K562 (cell line): ENCODE measurements around the gene JUNB. TPM values are rescaled to one million over a fixed set of nuclear protein-coding genes. Genes with fewer than 3 reads are reported as not detected.

Experiments used
- ETV1 ChIP-seq: fragments of 450-650 bp; conservative IDR thresholded peaks from 2 replicates; pipeline ENCODE4 v1.6.1; 2016; ENCODE audit warnings: missing genetic modification characterization, control low read depth, low read depth, missing compliant biosample characterization
- ETV5 ChIP-seq: sonication (generic); formaldehyde crosslinking; IDR thresholded peaks from 2 replicates; pipeline ENCODE4 v1.4.0; 2020; ENCODE audit warnings: low read depth, mild to moderate bottlenecking, missing genetic modification reagents
- HDAC1 ChIP-seq, 2 experiments: fragments of 450-650 bp; IDR thresholded peaks; 2 replicates each; pipeline ENCODE4 v1.6.1; 2016 to 2017; ENCODE audit warnings: inconsistent platforms in 1 of 2, mild to moderate bottlenecking in 1 of 2, moderate library complexity in 1 of 2
- JUN ChIP-seq, 2 experiments: sonication (generic) in 1 of 2; formaldehyde crosslinking in 1 of 2; IDR thresholded peaks; 2 replicates each; pipeline versions ENCODE4 v1.6.1 to v1.8.0; 2012 to 2022; ENCODE audit warnings: borderline replicate concordance in 2 of 2, mild to moderate bottlenecking in 2 of 2, improper control_type of control experiment in 1 of 2, low read depth in 1 of 2, low read length in 1 of 2, missing genetic modification reagents in 1 of 2
- KAT7 ChIP-seq: sonication (generic); formaldehyde crosslinking; IDR thresholded peaks from 2 replicates; pipeline ENCODE4 v1.8.0; 2022; ENCODE audit warnings: missing genetic modification reagents, mild to moderate bottlenecking, borderline replicate concordance
- KDM4B ChIP-seq, 2 experiments: fragments of 450-650 bp in 1 of 2; sonication (generic) in 1 of 2; IDR thresholded peaks; 2 replicates each; pipeline ENCODE4 v1.6.1; 2016 to 2017; ENCODE audit warnings: borderline replicate concordance in 2 of 2, antibody characterized with exemption in 1 of 2, low read depth in 1 of 2, mild to moderate bottlenecking in 1 of 2
- MBD2 ChIP-seq: sonication (generic); IDR thresholded peaks from 2 replicates; pipeline ENCODE4 v1.6.1; 2016; ENCODE audit warnings: low read depth, borderline replicate concordance
- MEIS2 ChIP-seq: fragments of 450-650 bp; IDR thresholded peaks from 2 replicates; pipeline ENCODE4 v1.6.1; 2014; ENCODE audit warnings: mild to moderate bottlenecking; ENCODE audit not compliant: partially characterized antibody
- NELFE ChIP-seq: IDR thresholded peaks from 2 replicates; pipeline ENCODE4 v1.6.1; 2011; ENCODE audit warnings: mild to moderate bottlenecking; ENCODE audit not compliant: insufficient read depth, insufficient read length
- NFYB ChIP-seq: IDR thresholded peaks from 2 replicates; pipeline ENCODE4 v1.6.1; 2011; ENCODE audit warnings: mild to moderate bottlenecking, moderate library complexity; ENCODE audit not compliant: insufficient read length; ENCODE audit errors: extremely low read depth
- RBM22 ChIP-seq: fragments of 200-400 bp; formaldehyde crosslinking; IDR thresholded peaks from 2 replicates; pipeline ENCODE4 v1.6.1; 2018; ENCODE audit warnings: low read length, low read depth; ENCODE audit not compliant: poor library complexity, severe bottlenecking
- SPI1 ChIP-seq: IDR thresholded peaks from 2 replicates; pipeline ENCODE4 v1.6.1; 2011; ENCODE audit warnings: low read depth, low read length, control low read depth, borderline replicate concordance
- TBL1XR1 ChIP-seq, 2 experiments: IDR thresholded peaks; 2 replicates each; pipeline ENCODE4 v1.6.1; 2012; ENCODE audit warnings: improper control_type of control experiment in 2 of 2, low read length in 2 of 2, mild to moderate bottlenecking in 1 of 2
- YY1 ChIP-seq, 3 experiments: IDR thresholded peaks; 2 replicates each; pipeline ENCODE4 v1.6.1; 2011; ENCODE audit warnings: low read length in 2 of 3, mild to moderate bottlenecking in 2 of 3, moderate library complexity in 2 of 3, borderline replicate concordance in 1 of 3, control low read depth in 1 of 3, low read depth in 1 of 3; ENCODE audit not compliant: insufficient read depth in 3 of 3, insufficient replicate concordance in 2 of 3, control insufficient read depth in 1 of 3, insufficient read length in 1 of 3; ENCODE audit errors: extremely low read depth in 1 of 3
- ZFP36 ChIP-seq: fragments of 150-350 bp; IDR thresholded peaks from 2 replicates; pipeline ENCODE4 v1.6.1; 2018; ENCODE audit warnings: low read length, low read depth; ENCODE audit not compliant: partially characterized antibody
- polyA plus RNA-seq, 8 experiments: library from polyadenylated mRNA; depleted of rRNA in 4 of 8; stranded (reverse) in 5 of 8; unstranded in 3 of 8; fragments of >200 nt; fragmentation: Nextera tagmentation in 2 of 8; fragmentation: Illumina TruSeq in 1 of 8; extraction: Ambion mirVana in 2 of 8; extraction: Trizol in 1 of 8; gene quantifications; 2 replicates each; pipeline versions ENCODE4 v1.2.1 to v1.2.3, GENCODE V29; 2011 to 2014; ENCODE audit warnings: inconsistent platforms in 1 of 8, missing spikeins in 1 of 8
- total RNA-seq, 7 experiments: library from RNA; depleted of rRNA in 6 of 7; stranded (reverse); fragments of >200 nt in 6 of 7; fragmentation: Illumina TruSeq in 2 of 7; extraction: Trizol in 2 of 7; gene quantifications; 2 replicates each; pipeline versions ENCODE4 v1.2.1 to v1.2.3, GENCODE V29; 2011 to 2021; ENCODE audit warnings: low replicate concordance in 1 of 7
- TF ChIP-seq, protein P1 (sequence below), 2 experiments: fragments of 450-650 bp in 1 of 2; sonication (generic) in 1 of 2; formaldehyde crosslinking; conservative IDR thresholded peaks; 2 replicates each; pipeline versions ENCODE4 v1.4.0 to v1.8.1; 2020 to 2022; ENCODE audit warnings: mild to moderate bottlenecking in 1 of 2, missing genetic modification reagents in 1 of 2
- TF ChIP-seq, protein P2 (sequence below): fragments of 450-650 bp; IDR thresholded peaks from 2 replicates; pipeline ENCODE4 v1.6.1; 2018; ENCODE audit not compliant: partially characterized antibody
- TF ChIP-seq, protein P3 (sequence below): fragments of 250-450 bp; sonication (Bioruptor Pico); IDR thresholded peaks from 2 replicates; pipeline ENCODE4 v1.5.0; 2021

The JUNB gene
- total and polyA plus RNA-seq, 9 of the 15 experiments (the other 6 are each of a cell fraction or from before 2014, with no cell fraction given): 0.23 to 88.1 (median 13.1) TPM

DNA sequence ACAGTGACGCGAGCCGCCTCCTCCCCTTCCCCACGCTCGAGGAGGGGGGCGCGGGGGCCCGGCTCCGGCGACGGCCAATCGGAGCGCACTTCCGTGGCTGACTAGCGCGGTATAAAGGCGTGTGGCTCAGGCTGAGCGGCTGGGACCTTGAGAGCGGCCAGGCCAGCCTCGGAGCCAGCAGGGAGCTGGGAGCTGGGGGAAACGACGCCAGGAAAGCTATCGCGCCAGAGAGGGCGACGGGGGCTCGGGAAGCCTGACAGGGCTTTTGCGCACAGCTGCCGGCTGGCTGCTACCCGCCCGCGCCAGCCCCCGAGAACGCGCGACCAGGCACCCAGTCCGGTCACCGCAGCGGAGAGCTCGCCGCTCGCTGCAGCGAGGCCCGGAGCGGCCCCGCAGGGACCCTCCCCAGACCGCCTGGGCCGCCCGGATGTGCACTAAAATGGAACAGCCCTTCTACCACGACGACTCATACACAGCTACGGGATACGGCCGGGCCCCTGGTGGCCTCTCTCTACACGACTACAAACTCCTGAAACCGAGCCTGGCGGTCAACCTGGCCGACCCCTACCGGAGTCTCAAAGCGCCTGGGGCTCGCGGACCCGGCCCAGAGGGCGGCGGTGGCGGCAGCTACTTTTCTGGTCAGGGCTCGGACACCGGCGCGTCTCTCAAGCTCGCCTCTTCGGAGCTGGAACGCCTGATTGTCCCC is at the start of gene JUNB (continued):
- TF ChIP-seq KDM4B (IDR thresholded peaks at IDR 0.05; ENCODE audit: borderline replicate concordance in 2 of 2, low read depth in 1 of 2): peak in 1 of 2 experiments; percentile 98; a peak in 2 of 4 replicates
- TF ChIP-seq ETV5 (CRISPR knock-in tag): peak; percentile 90
- TF ChIP-seq TBL1XR1 (IDR thresholded peaks at IDR 0.05; ENCODE audit: low read length in 2 of 2): peak; percentile 9 to 97; a peak in 3 of 4 replicates
- TF ChIP-seq NFYB: peak; percentile 27
- peak in 2 of 3 experiments; percentile 68 to 78 for TF ChIP-seq YY1 (IDR thresholded peaks at IDR 0.05; ENCODE audit: borderline replicate concordance in 1 of 3, control insufficient read depth in 1 of 3, extremely low read depth in 1 of 3, insufficient read depth in 3 of 3, insufficient read length in 1 of 3, insufficient replicate concordance in 2 of 3, low read depth in 1 of 3, low read length in 2 of 3)
- peak; percentile 84 for TF ChIP-seq MEIS2
- peak; percentile 75 for TF ChIP-seq ETV1
- TF ChIP-seq, protein P1, sequence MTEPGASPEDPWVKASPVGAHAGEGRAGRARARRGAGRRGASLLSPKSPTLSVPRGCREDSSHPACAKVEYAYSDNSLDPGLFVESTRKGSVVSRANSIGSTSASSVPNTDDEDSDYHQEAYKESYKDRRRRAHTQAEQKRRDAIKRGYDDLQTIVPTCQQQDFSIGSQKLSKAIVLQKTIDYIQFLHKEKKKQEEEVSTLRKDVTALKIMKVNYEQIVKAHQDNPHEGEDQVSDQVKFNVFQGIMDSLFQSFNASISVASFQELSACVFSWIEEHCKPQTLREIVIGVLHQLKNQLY (CRISPR knock-in tag; conservative IDR thresholded peaks at IDR 0.05): 0 out of 4 replicates have a peak, but pooled peaks of 1 of the 2 experiments have one; percentile 88
- TF ChIP-seq, protein P2, sequence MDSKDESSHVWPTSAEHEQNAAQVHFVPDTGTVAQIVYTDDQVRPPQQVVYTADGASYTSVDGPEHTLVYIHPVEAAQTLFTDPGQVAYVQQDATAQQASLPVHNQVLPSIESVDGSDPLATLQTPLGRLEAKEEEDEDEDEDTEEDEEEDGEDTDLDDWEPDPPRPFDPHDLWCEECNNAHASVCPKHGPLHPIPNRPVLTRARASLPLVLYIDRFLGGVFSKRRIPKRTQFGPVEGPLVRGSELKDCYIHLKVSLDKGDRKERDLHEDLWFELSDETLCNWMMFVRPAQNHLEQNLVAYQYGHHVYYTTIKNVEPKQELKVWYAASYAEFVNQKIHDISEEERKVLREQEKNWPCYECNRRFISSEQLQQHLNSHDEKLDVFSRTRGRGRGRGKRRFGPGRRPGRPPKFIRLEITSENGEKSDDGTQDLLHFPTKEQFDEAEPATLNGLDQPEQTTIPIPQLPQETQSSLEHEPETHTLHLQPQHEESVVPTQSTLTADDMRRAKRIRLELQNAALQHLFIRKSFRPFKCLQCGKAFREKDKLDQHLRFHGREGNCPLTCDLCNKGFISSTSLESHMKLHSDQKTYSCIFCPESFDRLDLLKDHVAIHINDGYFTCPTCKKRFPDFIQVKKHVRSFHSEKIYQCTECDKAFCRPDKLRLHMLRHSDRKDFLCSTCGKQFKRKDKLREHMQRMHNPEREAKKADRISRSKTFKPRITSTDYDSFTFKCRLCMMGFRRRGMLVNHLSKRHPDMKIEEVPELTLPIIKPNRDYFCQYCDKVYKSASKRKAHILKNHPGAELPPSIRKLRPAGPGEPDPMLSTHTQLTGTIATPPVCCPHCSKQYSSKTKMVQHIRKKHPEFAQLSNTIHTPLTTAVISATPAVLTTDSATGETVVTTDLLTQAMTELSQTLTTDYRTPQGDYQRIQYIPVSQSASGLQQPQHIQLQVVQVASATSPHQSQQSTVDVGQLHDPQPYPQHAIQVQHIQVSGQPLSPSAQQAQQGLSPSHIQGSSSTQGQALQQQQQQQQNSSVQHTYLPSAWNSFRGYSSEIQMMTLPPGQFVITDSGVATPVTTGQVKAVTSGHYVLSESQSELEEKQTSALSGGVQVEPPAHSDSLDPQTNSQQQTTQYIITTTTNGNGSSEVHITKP: peak; percentile 72
- TF ChIP-seq, protein P3, sequence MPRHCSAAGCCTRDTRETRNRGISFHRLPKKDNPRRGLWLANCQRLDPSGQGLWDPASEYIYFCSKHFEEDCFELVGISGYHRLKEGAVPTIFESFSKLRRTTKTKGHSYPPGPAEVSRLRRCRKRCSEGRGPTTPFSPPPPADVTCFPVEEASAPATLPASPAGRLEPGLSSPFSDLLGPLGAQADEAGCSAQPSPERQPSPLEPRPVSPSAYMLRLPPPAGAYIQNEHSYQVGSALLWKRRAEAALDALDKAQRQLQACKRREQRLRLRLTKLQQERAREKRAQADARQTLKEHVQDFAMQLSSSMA (CRISPR knock-in tag): peak; percentile 85
- peak; percentile 89 for TF ChIP-seq NELFE
- peak; percentile 98 for TF ChIP-seq RBM22
- TF ChIP-seq HDAC1 (IDR thresholded peaks at IDR 0.05): no peak; a peak in 3 of 4 replicates
- peak; percentile 63 for TF ChIP-seq SPI1
- peak; percentile 44 for TF ChIP-seq ZFP36
- TF ChIP-seq KAT7 (CRISPR knock-in tag): peak; percentile 98
- peak; percentile 68; the same call in 1 of the 2 replicates for TF ChIP-seq JUN (IDR thresholded peaks at IDR 0.05; ENCODE audit: borderline replicate concordance, low read depth, low read length)
- no peak for TF ChIP-seq JUN (CRISPR knock-in tag; IDR thresholded peaks at IDR 0.05; ENCODE audit: borderline replicate concordance)
- TF ChIP-seq MBD2: peak; percentile 94
